Left lung (tissue), 10 donors: Measurements from ENCODE around the gene DUSP14. TPM values are rescaled to one million over a fixed set of nuclear protein-coding genes. Genes with fewer than 3 reads are reported as not detected.

ENCODE experiments used
- ATAC-seq: fragments of 200-7000 bp; cut with Tn5 transposase; one replicate; pipeline ENCODE4 v1.9.1; 2020; ENCODE audit warnings: moderate library complexity
- DNase-seq, 4 donors: peaks; one replicate each; pipeline ENCODE4 v3.0.0-alpha.2; 2013 to 2020
- H3K27ac ChIP-seq, 2 donors: fragments of 200-600 bp; sonication (generic) in 1 of 2; one replicate each; pipeline versions ENCODE4 v1.5.0 to v1.8.0; 2020 to 2021
- H3K27me3 ChIP-seq, 2 donors: fragments of 200-600 bp; sonication (generic) in 1 of 2; one replicate each; pipeline versions ENCODE4 v1.5.0 to v1.8.0; 2020 to 2021
- H3K36me3 ChIP-seq, 2 donors: fragments of 200-600 bp; sonication (generic) in 1 of 2; one replicate each; pipeline versions ENCODE4 v1.5.0 to v1.8.0; 2020 to 2021
- H3K4me1 ChIP-seq, 2 donors: fragments of 200-600 bp; one replicate each; pipeline ENCODE4 v1.8.0; 2021
- H3K4me3 ChIP-seq, 2 donors: fragments of 200-600 bp; sonication (generic) in 1 of 2; one replicate each; pipeline versions ENCODE4 v1.5.0 to v1.8.0; 2020 to 2021; ENCODE audit warnings: mild to moderate bottlenecking in 1 of 2
- H3K9me3 ChIP-seq, 2 donors: fragments of 200-600 bp; sonication (generic) in 1 of 2; one replicate each; pipeline versions ENCODE4 v1.5.0 to v1.8.0; 2020 to 2021
- intact Hi-C, 2 donors: fragments of 100-400 bp; cut with DNase I; formaldehyde crosslinking; loops; one replicate each; pipeline versions ENCODE4 v1.11.2 to v1.14.2; 2022
- polyA plus RNA-seq, 6 donors: library from polyadenylated mRNA; unstranded; fragments of 120-200 nt; gene quantifications; one replicate each; pipeline ENCODE4 v1.2.1, GENCODE V29; 2013; ENCODE audit not compliant: insufficient read length in 6 of 6
- total RNA-seq, 2 donors: library from RNA; stranded (reverse); fragmentation: NEBNext Ultra II Directional; extraction: Animal tissue kit (Norgen Biotek cat#: 25700); gene quantifications; one replicate each; pipeline ENCODE4 v1.2.1, GENCODE V29; 2021
- TF ChIP-seq, protein P1 (sequence below), 2 donors: fragments of 200-600 bp; sonication (generic) in 1 of 2; IDR thresholded peaks; one replicate each; pipeline versions ENCODE4 v1.5.0 to v1.8.0; 2021; ENCODE audit warnings: antibody characterized with exemption in 2 of 2
- donor health status: DM: no; HTN: yes; CAD: no.
- donor health status: DM: no; HTN: no; CAD: no.

Gene DUSP14
- total and polyA plus RNA-seq, 8 donors = 6.4 to 14.9 (median 8.8) TPM

DNA sequence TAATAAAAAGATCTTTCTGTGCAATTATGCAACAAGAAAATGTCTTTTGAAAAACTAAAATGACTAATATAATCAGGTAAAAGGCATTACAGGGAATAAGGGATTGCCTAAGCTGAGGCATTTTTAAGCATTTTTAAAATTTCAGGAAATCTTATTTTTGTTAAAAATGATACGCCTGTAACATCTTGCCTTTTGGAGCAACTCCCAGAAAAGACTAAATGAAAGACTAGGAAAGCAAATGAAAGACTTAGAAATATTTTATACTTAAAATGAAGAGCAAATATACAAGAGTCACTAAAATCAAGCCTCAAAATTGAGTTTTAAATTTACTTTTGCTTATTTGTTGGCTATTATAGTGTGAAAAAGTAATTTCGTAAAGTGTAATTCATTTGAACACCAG lies 55.8 kb downstream of the DUSP14 start:
- Histone ChIP-seq H3K27ac (no peak overlapping the region), H3K9me3 (no peaks in the 10 kb centered on the region), H3K4me1 (peaks cover 0 to 8% of the 10 kb centered on the region in 2 donors), H3K36me3 (peaks cover 0 to 46% of the 10 kb centered on the region in 2 donors), H3K4me3 (no peak overlapping the region), H3K27me3 (no peaks in the 10 kb centered on the region)
- ATAC-seq (no peak), DNase-seq (no peak)
- intact Hi-C loops = no loop called here
- TF ChIP-seq, protein P1, sequence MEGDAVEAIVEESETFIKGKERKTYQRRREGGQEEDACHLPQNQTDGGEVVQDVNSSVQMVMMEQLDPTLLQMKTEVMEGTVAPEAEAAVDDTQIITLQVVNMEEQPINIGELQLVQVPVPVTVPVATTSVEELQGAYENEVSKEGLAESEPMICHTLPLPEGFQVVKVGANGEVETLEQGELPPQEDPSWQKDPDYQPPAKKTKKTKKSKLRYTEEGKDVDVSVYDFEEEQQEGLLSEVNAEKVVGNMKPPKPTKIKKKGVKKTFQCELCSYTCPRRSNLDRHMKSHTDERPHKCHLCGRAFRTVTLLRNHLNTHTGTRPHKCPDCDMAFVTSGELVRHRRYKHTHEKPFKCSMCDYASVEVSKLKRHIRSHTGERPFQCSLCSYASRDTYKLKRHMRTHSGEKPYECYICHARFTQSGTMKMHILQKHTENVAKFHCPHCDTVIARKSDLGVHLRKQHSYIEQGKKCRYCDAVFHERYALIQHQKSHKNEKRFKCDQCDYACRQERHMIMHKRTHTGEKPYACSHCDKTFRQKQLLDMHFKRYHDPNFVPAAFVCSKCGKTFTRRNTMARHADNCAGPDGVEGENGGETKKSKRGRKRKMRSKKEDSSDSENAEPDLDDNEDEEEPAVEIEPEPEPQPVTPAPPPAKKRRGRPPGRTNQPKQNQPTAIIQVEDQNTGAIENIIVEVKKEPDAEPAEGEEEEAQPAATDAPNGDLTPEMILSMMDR (IDR thresholded peaks at IDR 0.05) = no peak

DNA sequence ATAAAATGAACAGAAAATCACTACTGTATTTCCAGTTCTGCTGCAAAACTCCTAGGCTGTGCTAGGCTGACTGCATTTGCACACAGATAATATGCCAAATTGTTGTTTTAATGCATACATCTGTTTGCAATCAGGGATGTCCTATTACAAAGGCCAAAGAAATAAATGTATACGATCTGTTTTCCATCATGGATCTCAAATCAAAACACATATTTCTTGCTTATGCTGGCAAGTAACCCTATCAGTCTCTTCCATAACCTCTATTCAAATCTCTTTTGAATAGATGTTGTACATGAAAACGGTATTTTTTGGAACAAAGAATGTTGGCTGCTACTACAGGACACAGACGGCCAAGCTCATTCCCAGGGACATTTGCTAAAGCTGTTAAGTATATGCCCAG lies 56.6 kb downstream of the DUSP14 start:
- no peak for ATAC-seq
- peak in 2 of 4 donors; percentile 5 to 16 for DNase-seq
- Histone ChIP-seq H3K27ac (no peak overlapping the region), H3K27me3 (no peaks in the 10 kb centered on the region), H3K9me3 (no peaks in the 10 kb centered on the region), H3K4me3 (no peak overlapping the region), H3K36me3 (peaks cover 0 to 38% of the 10 kb centered on the region in 2 donors), H3K4me1 (peaks cover 0 to 8% of the 10 kb centered on the region in 2 donors)
- intact Hi-C loops = no loop called here
- TF ChIP-seq, protein P1 (IDR thresholded peaks at IDR 0.05) = no peak

DNA sequence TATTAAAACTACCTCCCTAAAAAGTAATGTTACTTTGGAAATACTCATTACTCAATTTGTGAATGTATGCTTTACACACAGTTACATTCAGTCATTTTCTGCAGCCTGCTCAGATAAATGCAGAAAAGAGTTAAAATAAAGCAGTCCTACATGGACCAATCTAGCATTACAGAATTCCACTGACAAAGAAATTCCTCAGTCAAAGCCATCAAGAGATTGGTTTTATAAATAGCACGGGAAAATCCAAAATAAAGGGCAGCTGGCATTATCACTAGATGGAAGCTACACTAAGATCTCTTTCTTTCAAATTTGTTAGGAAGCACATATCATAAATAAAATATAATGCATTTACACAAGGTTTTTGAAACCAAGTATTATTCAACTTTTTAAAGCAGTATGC lies 58.3 kb downstream of the DUSP14 start:
- Histone ChIP-seq H3K27ac (no peak overlapping the region), H3K4me1 (peaks cover 0 to 8% of the 10 kb centered on the region in 2 donors), H3K36me3 (peaks cover 0 to 33% of the 10 kb centered on the region in 2 donors), H3K9me3 (no peaks in the 10 kb centered on the region), H3K4me3 (no peak overlapping the region), H3K27me3 (no peaks in the 10 kb centered on the region)
- intact Hi-C loops = no loop called here
- ATAC-seq (no peak), DNase-seq (no peak)
- TF ChIP-seq, protein P1 (IDR thresholded peaks at IDR 0.05) = no peak

DNA sequence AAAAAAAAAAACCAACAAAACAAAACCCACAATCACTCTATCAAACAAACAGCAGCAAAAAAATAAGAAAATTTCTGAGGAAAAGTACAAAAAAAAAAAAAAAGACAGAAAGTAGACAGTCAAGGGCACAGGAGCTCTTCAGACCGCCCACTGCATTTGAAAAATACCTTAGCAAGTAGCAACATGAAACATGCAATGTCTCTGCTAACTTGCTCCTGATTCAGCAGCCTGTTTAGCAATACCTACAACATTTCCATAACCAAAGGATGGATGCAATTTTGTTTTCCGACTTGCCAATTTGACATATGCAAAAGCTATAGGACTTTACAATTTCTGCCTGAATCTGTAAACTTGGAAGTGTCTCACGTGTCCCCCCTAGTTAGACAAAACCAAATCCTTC lies 62.1 kb downstream of the DUSP14 start:
- intact Hi-C loops = no loop called here
- Histone ChIP-seq H3K27ac (no peak overlapping the region), H3K4me1 (peaks cover 0 to under 1% of the 10 kb centered on the region in 2 donors), H3K9me3 (no peaks in the 10 kb centered on the region), H3K27me3 (no peaks in the 10 kb centered on the region), H3K36me3 (peaks cover 0 to 48% of the 10 kb centered on the region in 2 donors), H3K4me3 (no peak overlapping the region)
- TF ChIP-seq, protein P1 (IDR thresholded peaks at IDR 0.05) = no peak
- DNase-seq = no peak
- no peak for ATAC-seq

DNA sequence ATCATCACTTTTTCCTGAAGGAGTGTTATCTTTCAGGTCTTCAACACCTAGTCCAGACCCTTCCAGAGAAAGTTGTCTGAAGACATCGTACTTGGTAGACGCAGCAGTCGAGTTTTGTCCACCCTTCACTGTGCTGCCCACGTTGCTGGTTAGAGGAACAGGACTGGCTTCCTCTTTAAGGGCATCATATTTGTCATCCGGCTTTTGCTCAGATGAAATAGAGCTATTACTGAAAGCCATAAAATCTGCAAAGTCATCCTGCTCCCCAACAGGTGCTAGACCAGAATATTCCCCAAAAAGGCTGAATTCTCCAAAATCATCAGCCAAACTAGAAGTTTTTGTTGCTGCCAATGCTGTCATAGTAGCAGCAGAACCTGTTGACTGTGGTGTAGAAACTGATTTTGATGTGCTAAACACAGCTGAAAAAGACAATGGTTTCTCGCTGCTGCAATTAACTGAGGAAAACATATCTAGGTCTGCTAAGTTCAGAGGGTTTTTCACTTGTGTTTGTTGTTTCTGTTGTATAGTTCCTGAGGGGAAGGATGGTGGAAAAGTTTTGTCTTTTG lies 63.8 kb downstream of the DUSP14 start:
- TF ChIP-seq, protein P1 (IDR thresholded peaks at IDR 0.05) = no peak
- no peaks in the 10 kb centered on the region for H3K27me3 ChIP-seq
- H3K9me3 ChIP-seq = no peaks in the 10 kb centered on the region
- H3K27ac ChIP-seq = no peak overlapping the region
- H3K4me1 ChIP-seq = no peaks in the 10 kb centered on the region
- ATAC-seq (no peak), DNase-seq (no peak)
- H3K36me3 ChIP-seq = peaks cover 0 to 55% of the 10 kb centered on the region in 2 donors
- intact Hi-C loops = no loop called here
- no peak overlapping the region for H3K4me3 ChIP-seq
